ENCODE measurements around the gene ACOT9.

The ACOT9 gene

DNA sequence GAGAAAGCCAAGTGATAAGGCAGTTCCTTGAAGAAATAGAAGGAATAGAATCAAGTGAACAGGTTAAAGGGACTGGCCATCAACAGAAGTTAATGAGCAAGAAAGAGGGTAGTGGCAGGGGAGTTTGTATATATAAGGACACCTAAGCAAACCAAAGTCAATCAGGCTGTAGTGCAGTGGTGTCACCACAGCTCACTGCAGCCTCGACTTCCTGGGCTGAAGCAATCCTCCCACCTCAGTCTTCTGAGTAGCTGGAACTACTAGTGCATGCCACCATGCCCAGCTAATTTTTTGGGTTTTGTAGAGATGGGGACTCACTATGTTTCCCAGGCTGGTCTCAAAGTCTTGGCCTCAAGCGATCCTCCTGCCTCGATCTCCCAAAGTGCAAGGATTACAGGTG lies 15.9 kb downstream of the ACOT9 start:
- TF ChIP-seq, protein P1, sequence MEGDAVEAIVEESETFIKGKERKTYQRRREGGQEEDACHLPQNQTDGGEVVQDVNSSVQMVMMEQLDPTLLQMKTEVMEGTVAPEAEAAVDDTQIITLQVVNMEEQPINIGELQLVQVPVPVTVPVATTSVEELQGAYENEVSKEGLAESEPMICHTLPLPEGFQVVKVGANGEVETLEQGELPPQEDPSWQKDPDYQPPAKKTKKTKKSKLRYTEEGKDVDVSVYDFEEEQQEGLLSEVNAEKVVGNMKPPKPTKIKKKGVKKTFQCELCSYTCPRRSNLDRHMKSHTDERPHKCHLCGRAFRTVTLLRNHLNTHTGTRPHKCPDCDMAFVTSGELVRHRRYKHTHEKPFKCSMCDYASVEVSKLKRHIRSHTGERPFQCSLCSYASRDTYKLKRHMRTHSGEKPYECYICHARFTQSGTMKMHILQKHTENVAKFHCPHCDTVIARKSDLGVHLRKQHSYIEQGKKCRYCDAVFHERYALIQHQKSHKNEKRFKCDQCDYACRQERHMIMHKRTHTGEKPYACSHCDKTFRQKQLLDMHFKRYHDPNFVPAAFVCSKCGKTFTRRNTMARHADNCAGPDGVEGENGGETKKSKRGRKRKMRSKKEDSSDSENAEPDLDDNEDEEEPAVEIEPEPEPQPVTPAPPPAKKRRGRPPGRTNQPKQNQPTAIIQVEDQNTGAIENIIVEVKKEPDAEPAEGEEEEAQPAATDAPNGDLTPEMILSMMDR (conservative IDR thresholded peaks at IDR 0.05): no peak
- TF ChIP-seq ZFX (IDR thresholded peaks at IDR 0.05): no peak
- no peak overlapping the region for H3K27ac ChIP-seq

DNA sequence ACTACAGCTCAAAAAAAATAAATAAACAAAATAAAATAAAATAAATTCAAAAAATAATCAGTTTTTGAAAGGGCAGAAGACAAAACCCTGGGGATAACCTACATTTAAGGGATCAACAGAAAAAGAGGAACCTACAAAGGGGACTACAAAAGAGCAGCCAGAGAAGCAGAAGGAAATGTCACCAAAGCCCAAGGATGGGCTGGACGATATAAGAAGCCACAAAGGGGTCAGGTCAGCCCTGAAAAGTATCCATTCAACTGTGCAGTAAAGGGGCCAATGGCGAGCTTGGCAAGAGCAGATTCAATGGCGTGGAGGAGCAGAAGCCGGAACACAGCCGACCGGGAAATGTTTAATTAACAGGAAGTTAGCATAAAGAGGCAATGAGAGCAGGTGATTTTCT lies 16.9 kb downstream of the ACOT9 start:
- no peak for TF ChIP-seq ZFX (IDR thresholded peaks at IDR 0.05)
- TF ChIP-seq, protein P1 (conservative IDR thresholded peaks at IDR 0.05): no peak

DNA sequence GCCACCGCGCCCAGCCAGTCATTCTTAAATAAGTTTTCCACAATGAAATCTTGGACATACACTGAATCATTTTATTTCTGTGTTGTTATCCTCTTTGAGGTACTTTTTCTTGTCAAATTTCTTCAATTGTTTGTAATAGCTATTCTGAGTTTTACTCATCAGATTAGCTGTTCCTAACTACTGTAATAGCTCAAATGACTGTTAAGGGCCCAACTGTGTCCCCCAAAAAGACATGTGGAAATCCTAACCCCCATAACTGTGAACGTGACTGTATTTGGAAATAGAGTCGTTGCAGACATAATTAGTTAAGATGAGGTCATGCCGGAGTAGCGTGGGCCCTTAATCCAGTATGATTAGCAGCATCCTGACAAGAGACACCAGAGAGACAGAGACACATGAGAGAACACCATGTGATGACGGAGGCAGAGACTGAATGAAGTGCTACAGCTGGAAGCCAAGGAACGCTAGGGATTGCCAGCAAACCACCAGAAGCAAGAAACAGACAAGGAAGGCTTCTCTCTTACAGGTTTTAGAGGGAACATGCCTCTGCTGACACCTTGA lies 22.9 kb downstream of the ACOT9 start:
- TF ChIP-seq, protein P1 (conservative IDR thresholded peaks at IDR 0.05): no peak
- no peak for TF ChIP-seq ZFX (IDR thresholded peaks at IDR 0.05)
- no peak overlapping the region for H3K27ac ChIP-seq

More for the DNA sequence above, 16.9 kb downstream of the ACOT9 start:
- H3K27ac ChIP-seq: no peak overlapping the region

DNA sequence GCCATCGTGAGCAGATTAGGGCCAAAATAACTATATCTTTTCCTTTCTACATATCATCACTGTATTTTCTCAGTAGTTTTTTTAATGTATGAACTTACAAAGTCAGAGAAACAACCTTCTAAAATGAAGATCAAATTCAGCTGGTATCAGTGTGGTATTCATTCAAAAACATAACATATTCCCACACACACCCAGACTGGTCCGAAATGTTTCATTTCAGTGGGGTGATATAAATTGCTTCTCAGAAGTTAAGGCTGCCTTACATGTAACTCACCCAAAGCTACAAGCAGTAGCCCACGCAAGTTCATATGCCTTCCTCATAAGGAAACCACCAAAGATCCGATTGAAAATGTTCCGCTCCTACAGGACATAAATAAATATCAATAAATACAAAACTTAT lies 37.8 kb downstream of the ACOT9 start:
- H3K27ac ChIP-seq: no peak overlapping the region
- TF ChIP-seq, protein P1 (conservative IDR thresholded peaks at IDR 0.05): no peak
- no peak for TF ChIP-seq ZFX (IDR thresholded peaks at IDR 0.05)

DNA sequence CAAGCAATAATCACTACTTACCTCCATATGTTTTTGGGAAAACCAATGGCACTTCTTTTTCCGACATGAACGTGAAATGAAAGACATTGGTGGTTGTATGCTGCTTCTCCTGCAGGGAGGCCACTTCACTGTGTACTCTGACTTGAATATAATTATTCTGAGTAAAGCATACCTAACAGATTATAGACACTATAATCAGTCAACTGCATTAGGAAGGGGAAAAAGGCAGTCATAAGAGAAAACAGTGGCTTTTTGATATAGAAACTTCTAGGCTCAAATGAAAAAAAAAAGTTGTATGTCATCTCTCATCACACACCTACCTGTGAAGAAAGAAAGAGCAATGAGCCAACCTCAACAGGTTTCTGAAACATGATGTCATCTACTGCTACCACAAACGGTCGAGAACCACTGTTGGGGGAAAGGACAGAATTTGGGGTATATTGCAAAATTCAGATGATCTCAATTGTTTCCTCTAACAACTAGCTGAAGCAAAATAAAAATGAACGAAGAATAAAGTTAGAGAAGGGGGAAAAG lies 38.3 kb downstream of the ACOT9 start:
- TF ChIP-seq, protein P1 (conservative IDR thresholded peaks at IDR 0.05): no peak
- TF ChIP-seq ZFX (IDR thresholded peaks at IDR 0.05): no peak
- no peak overlapping the region for H3K27ac ChIP-seq

DNA sequence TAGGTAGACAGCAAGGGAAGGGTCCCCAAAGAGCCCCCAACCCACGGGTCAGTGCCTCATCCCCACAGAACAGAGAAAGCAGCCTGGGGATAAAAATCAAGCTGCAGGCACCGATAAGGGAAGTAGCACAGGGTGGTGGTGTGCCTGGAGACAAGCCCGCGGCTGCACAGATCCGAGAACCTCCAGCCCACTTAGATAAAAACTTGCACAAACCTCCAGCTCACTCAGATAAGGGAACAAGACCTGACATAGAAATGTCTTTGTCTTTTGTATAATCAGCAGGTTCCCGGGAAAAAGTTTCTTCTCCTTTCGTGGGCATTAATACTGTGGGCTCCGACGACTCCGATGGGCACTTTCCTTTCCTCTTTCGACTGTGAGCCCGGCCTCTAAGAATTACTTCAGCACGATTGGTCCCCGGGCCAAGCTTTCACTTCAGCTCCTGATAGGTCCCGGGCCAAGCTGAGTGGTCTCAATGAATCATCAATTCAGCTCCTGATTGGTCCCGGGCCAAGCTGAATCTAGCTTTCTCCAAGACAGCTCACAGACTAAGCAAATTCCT lies 43.4 kb downstream of the ACOT9 start:
- TF ChIP-seq, protein P1 (conservative IDR thresholded peaks at IDR 0.05): no peak
- no peak for TF ChIP-seq ZFX (IDR thresholded peaks at IDR 0.05)
- H3K27ac ChIP-seq: no peak overlapping the region

DNA sequence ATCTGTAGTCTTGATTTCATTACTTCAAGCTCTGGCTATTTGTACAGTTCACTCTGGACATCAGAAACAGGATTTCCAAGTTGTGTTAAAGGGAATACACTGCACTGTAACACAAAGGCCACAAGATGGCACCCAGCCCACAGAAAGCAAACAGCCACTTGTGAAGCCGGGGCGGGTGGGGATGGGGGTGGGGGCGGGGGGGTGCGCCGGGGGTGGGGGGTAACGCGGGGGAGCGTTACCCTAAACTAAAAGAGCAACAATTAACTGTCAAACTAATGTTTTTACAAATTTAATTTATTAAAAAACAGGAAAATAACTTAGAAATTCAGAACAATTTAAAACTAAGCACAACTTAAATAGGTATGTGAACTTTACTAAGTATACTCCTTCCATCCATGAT lies 48.5 kb downstream of the ACOT9 start:
- H3K27ac ChIP-seq: no peak overlapping the region
- TF ChIP-seq, protein P1 (conservative IDR thresholded peaks at IDR 0.05): peak; percentile 63
- no peak for TF ChIP-seq ZFX (IDR thresholded peaks at IDR 0.05)

Measured in C4-2B (cell line).